H9 (cell line): ENCODE results near the gene SSBP3. TPM values are rescaled to one million over a fixed set of nuclear protein-coding genes. Genes with fewer than 3 reads are reported as not detected.

Source experiments
- DNase-seq: peaks from one replicate; pipeline ENCODE4 v3.0.0-alpha.2; 2017
- H2AFZ ChIP-seq: one replicate; pipeline ENCODE4 v1.6.1; 2013; ENCODE audit warnings: mild to moderate bottlenecking, low read length, control low read depth, moderate library complexity
- H2AK5ac ChIP-seq: 2 replicates; pipeline ENCODE4 v1.6.1; 2013; ENCODE audit warnings: low read length, control low read depth, mixed read lengths; ENCODE audit not compliant: insufficient read length
- H2BK120ac ChIP-seq: one replicate; pipeline ENCODE4 v1.6.1; 2013; ENCODE audit warnings: low read depth, mild to moderate bottlenecking, low read length, control low read depth, inconsistent platforms; ENCODE audit not compliant: poor library complexity, severe bottlenecking
- H2BK12ac ChIP-seq: 2 replicates; pipeline ENCODE4 v1.6.1; 2013; ENCODE audit warnings: low read length, control low read depth, mixed read lengths, low read depth; ENCODE audit not compliant: insufficient read length
- H2BK15ac ChIP-seq: 2 replicates; pipeline ENCODE4 v1.6.1; 2013; ENCODE audit warnings: low read depth, low read length, control low read depth
- H2BK20ac ChIP-seq: one replicate; pipeline ENCODE4 v1.6.1; 2013; ENCODE audit warnings: low read depth, mild to moderate bottlenecking, low read length, control low read depth, inconsistent platforms; ENCODE audit not compliant: poor library complexity, severe bottlenecking
- H2BK5ac ChIP-seq: 2 replicates; pipeline ENCODE4 v1.6.1; 2013; ENCODE audit warnings: low read length, control low read depth, mixed read lengths; ENCODE audit not compliant: insufficient read length
- H3K14ac ChIP-seq: 2 replicates; pipeline ENCODE4 v1.6.1; 2013; ENCODE audit warnings: low read length, control low read depth; ENCODE audit not compliant: insufficient read depth
- H3K18ac ChIP-seq: 2 replicates; pipeline ENCODE4 v1.6.1; 2013; ENCODE audit warnings: low read depth, mild to moderate bottlenecking, mixed read lengths, low read length, control low read depth; ENCODE audit not compliant: insufficient read length
- H3K23ac ChIP-seq: 2 replicates; pipeline ENCODE4 v1.6.1; 2013; ENCODE audit warnings: low read length, control low read depth, mixed read lengths, low read depth; ENCODE audit not compliant: insufficient read length
- H3K23me2 ChIP-seq: 2 replicates; pipeline ENCODE4 v1.6.1; 2013; ENCODE audit warnings: low read depth, mild to moderate bottlenecking, mixed read lengths, low read length, control low read depth; ENCODE audit not compliant: insufficient read length, poor library complexity, severe bottlenecking
- H3K27ac ChIP-seq: 2 replicates; pipeline ENCODE4 v1.5.1; 2013; ENCODE audit warnings: low read length, control low read depth, mixed read lengths, low read depth; ENCODE audit not compliant: insufficient read length
- H3K27me3 ChIP-seq: 2 replicates; pipeline ENCODE4 v1.6.1; 2013; ENCODE audit warnings: low read length, control low read depth, inconsistent platforms; ENCODE audit not compliant: insufficient read depth
- H3K4ac ChIP-seq: 2 replicates; pipeline ENCODE4 v1.6.1; 2013; ENCODE audit warnings: low read depth, mild to moderate bottlenecking, control low read depth, inconsistent platforms, low read length, moderate library complexity
- H3K4me1 ChIP-seq: 2 replicates; pipeline ENCODE4 v1.6.1; 2013; ENCODE audit warnings: low read length, control low read depth, inconsistent platforms; ENCODE audit not compliant: insufficient read depth
- H3K4me2 ChIP-seq: 2 replicates; pipeline ENCODE4 v1.6.1; 2013; ENCODE audit warnings: low read length, control low read depth, mixed read lengths; ENCODE audit not compliant: insufficient read length, insufficient read depth
- H3K56ac ChIP-seq: 2 replicates; pipeline ENCODE4 v1.6.1; 2013; ENCODE audit warnings: low read depth, mild to moderate bottlenecking, mixed read lengths, low read length, control low read depth; ENCODE audit not compliant: insufficient read length
- H3K79me1 ChIP-seq: 2 replicates; pipeline ENCODE4 v1.6.1; 2013; ENCODE audit warnings: low read depth, mild to moderate bottlenecking, moderate library complexity, low read length, control low read depth, inconsistent platforms; ENCODE audit not compliant: insufficient read depth, poor library complexity, severe bottlenecking
- H3K79me2 ChIP-seq: 2 replicates; pipeline ENCODE4 v1.6.1; 2013; ENCODE audit warnings: low read length, control low read depth, inconsistent platforms; ENCODE audit not compliant: insufficient read depth
- H3K9ac ChIP-seq: 2 replicates; pipeline ENCODE4 v1.6.1; 2013; ENCODE audit warnings: low read length, control low read depth, mixed read lengths; ENCODE audit not compliant: insufficient read length; ENCODE audit errors: extremely low read depth
- H3K9me3 ChIP-seq: one replicate; pipeline ENCODE4 v1.6.1; 2013; ENCODE audit warnings: low read depth, low read length, inconsistent platforms; ENCODE audit not compliant: control insufficient read depth
- H3T11ph ChIP-seq: one replicate; pipeline ENCODE4 v1.6.1; 2013; ENCODE audit warnings: mild to moderate bottlenecking, low read length, control low read depth, inconsistent platforms
- H4K20me1 ChIP-seq: one replicate; pipeline ENCODE4 v1.6.1; 2013; ENCODE audit not compliant: control insufficient read depth, insufficient read length, insufficient read depth
- H4K5ac ChIP-seq: 2 replicates; pipeline ENCODE4 v1.6.1; 2013; ENCODE audit warnings: low read depth, mild to moderate bottlenecking, mixed read lengths, low read length, control low read depth; ENCODE audit not compliant: insufficient read length
- H4K8ac ChIP-seq: replicated peaks from 2 replicates; pipeline ENCODE4 v1.6.1; 2013; ENCODE audit warnings: low read length, control low read depth, mixed read lengths, low read depth; ENCODE audit not compliant: insufficient read length
- H4K91ac ChIP-seq: 2 replicates; pipeline ENCODE4 v1.6.1; 2013; ENCODE audit warnings: low read depth, mild to moderate bottlenecking, moderate library complexity, mixed read lengths, low read length, control low read depth; ENCODE audit not compliant: insufficient read length
- H3K27ac Mint-ChIP-seq, 3 experiments: 2 replicates in 2 of 3; 3 replicates in 1 of 3; pipeline ENCODE4 v1.8.0; 2020 to 2021; ENCODE audit warnings: mixed read lengths in 3 of 3, mild to moderate bottlenecking in 1 of 3, moderate library complexity in 1 of 3
- H3K27me3 Mint-ChIP-seq: 2 replicates; pipeline ENCODE4 v1.8.0; 2021; ENCODE audit warnings: low read depth, mild to moderate bottlenecking, moderate library complexity, mixed read lengths
- H3K36me3 Mint-ChIP-seq, 3 experiments: 2 replicates in 2 of 3; 3 replicates in 1 of 3; pipeline ENCODE4 v1.8.0; 2020 to 2021; ENCODE audit warnings: low read depth in 3 of 3, mixed read lengths in 3 of 3; ENCODE audit not compliant: insufficient read depth in 1 of 3
- H3K4me1 Mint-ChIP-seq, 2 experiments: 2 replicates each; pipeline ENCODE4 v1.8.0; 2020; ENCODE audit warnings: mixed read lengths in 2 of 2
- H3K4me3 Mint-ChIP-seq, 2 experiments: 2 replicates in 1 of 2; 3 replicates in 1 of 2; pipeline ENCODE4 v1.8.0; 2020 to 2021; ENCODE audit warnings: mild to moderate bottlenecking in 2 of 2, mixed read lengths in 2 of 2, moderate library complexity in 1 of 2
- H3K9me3 Mint-ChIP-seq, 2 experiments: 2 replicates in 1 of 2; 3 replicates in 1 of 2; pipeline ENCODE4 v1.8.0; 2020; ENCODE audit warnings: mild to moderate bottlenecking in 2 of 2, mixed read lengths in 2 of 2, moderate library complexity in 1 of 2
- WGBS: extraction: QIAGEN DNeasy Blood & Tissue Kit; methylation state at CpG from one replicate; pipeline ENCODE4 v1.1.7; 2013; ENCODE audit warnings: missing lambda C conversion rate, low lambda C conversion rate, mixed read lengths; ENCODE audit not compliant: insufficient read length; ENCODE audit errors: extremely low coverage; 5-methylcytosine and 5-hydroxymethylcytosine counted together
- total RNA-seq: library from RNA; stranded (reverse); gene quantifications from 2 replicates; pipeline ENCODE4 v1.2.1, GENCODE V29; 2021
- TF ChIP-seq, protein P1 (sequence below): fragments of 200-600 bp; sonication (generic); conservative IDR thresholded peaks from 3 replicates; pipeline ENCODE4 v1.8.0; 2021; ENCODE audit warnings: antibody characterized with exemption, mild to moderate bottlenecking

SSBP3 gene
- total RNA-seq, 1 experiment from 2014 or later = 126 TPM

- H3K4me1 Mint-ChIP-seq = peaks cover 86 to 93% of the 10 kb centered on the region in 2 experiments
These were observed 101.7 kb downstream of the SSBP3 start for GRCh38 chr1:54304518-54304917.

More at GRCh38 chr1:54304518-54304917, 101.7 kb downstream of the SSBP3 start:
- Mint-ChIP-seq H3K27me3 (no peaks in the 10 kb centered on the region), H3K4me3 (no peak overlapping the region), H3K27ac (peak overlapping the region in 2 of 3 experiments; percentile 72 to 74; a peak in 4 of 7 replicates), H3K36me3 (peaks cover 0 to 12% (median 3%) of the 10 kb centered on the region in 3 experiments; a peak in 3 of 7 replicates), H3K9me3 (peaks cover 0 to 4% of the 10 kb centered on the region in 2 experiments; a peak in 2 of 5 replicates)
- Histone ChIP-seq H3K18ac (no peak overlapping the region), H3K23ac (no peak overlapping the region), H4K5ac (no peak overlapping the region), H3K27ac (no peak overlapping the region), H3K23me2 (no peaks in the 10 kb centered on the region), H4K91ac (no peak overlapping the region), H2BK15ac (no peak overlapping the region), H3K79me2 (peaks cover 30% of the 10 kb centered on the region; the same call in 1 of the 2 replicates), H3K14ac (no peak overlapping the region; the same call in 1 of the 2 replicates), H3K79me1 (peaks cover 6% of the 10 kb centered on the region), H3K4me1 (peaks cover 15% of the 10 kb centered on the region; the same call in 1 of the 2 replicates), H3K9ac (no peak overlapping the region), H3K56ac (no peak overlapping the region), H2BK20ac (no peak overlapping the region), H4K20me1 (peaks cover 3% of the 10 kb centered on the region), H2BK120ac (no peak overlapping the region), H2BK12ac (no peak overlapping the region), H2AK5ac (no peak overlapping the region), H3T11ph (no peak overlapping the region), H3K4ac (no peak overlapping the region), H3K9me3 (no peaks in the 10 kb centered on the region), H4K8ac (no peak overlapping the region), H2AFZ (no peak overlapping the region), H3K4me2 (no peak overlapping the region), H2BK5ac (no peak overlapping the region), H3K27me3 (no peaks in the 10 kb centered on the region)
- TF ChIP-seq, protein P1, sequence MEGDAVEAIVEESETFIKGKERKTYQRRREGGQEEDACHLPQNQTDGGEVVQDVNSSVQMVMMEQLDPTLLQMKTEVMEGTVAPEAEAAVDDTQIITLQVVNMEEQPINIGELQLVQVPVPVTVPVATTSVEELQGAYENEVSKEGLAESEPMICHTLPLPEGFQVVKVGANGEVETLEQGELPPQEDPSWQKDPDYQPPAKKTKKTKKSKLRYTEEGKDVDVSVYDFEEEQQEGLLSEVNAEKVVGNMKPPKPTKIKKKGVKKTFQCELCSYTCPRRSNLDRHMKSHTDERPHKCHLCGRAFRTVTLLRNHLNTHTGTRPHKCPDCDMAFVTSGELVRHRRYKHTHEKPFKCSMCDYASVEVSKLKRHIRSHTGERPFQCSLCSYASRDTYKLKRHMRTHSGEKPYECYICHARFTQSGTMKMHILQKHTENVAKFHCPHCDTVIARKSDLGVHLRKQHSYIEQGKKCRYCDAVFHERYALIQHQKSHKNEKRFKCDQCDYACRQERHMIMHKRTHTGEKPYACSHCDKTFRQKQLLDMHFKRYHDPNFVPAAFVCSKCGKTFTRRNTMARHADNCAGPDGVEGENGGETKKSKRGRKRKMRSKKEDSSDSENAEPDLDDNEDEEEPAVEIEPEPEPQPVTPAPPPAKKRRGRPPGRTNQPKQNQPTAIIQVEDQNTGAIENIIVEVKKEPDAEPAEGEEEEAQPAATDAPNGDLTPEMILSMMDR = no peak
- WGBS = no CpG with 5 or more reads among the region's 2 CpGs
- DNase-seq = no peak
